Measurements from ENCODE around the gene GSDMA.
"Not testable (repeated sequence)": the region's sequence is repeated elsewhere in the genome, so short reads cannot be mapped to it uniquely, and the experiment has no call there.

Gene GSDMA

GRCh38 chr17:40000161-40000560, 37.4 kb downstream of the GSDMA start:
- TF ChIP-seq POLR2AphosphoS5 (IDR thresholded peaks at IDR 0.05; ENCODE audit: borderline replicate concordance, low read depth, low read length), result no peak
- TF ChIP-seq FOXP2 (optimal IDR thresholded peaks at IDR 0.05; ENCODE audit: control extremely low read depth, extremely low read length, insufficient read depth), result no peak
- no peak for TF ChIP-seq EZH2 (IDR thresholded peaks at IDR 0.05)
- no peak overlapping the region for H3K27ac ChIP-seq
- DNase-seq (ENCODE audit: low read depth, low spot score), result no peak
- H3K36me3 ChIP-seq (ENCODE audit: insufficient read depth, low read length), result peaks cover 24% of the 10 kb centered on the region
- no peak overlapping the region for H3K9ac ChIP-seq (ENCODE audit: insufficient read length)
- H3K4me3 ChIP-seq, result no peak overlapping the region
- no peaks in the 10 kb centered on the region for H3K9me3 ChIP-seq (ENCODE audit: low read depth, low read length)

- H3K4me3 ChIP-seq; H3K27ac ChIP-seq; DNase-seq (ENCODE audit: low read depth, low spot score); H3K9ac ChIP-seq (ENCODE audit: insufficient read length); H3K9me3 ChIP-seq (ENCODE audit: low read depth, low read length): not testable (repeated sequence)
- peaks cover 14% of the 10 kb centered on the region for H3K36me3 ChIP-seq (ENCODE audit: insufficient read depth, low read length)
These were observed 38.5 kb downstream of the GSDMA start for GRCh38 chr17:40001335-40001734.

GRCh38 chr17:40004072-40004471, 41.3 kb downstream of the GSDMA start:
- Histone ChIP-seq H3K9ac (ENCODE audit: insufficient read length) (no peak overlapping the region), H3K4me3 (no peak overlapping the region), H3K36me3 (ENCODE audit: insufficient read depth, low read length) (no peaks in the 10 kb centered on the region), H3K9me3 (ENCODE audit: low read depth, low read length) (no peaks in the 10 kb centered on the region), H3K27ac (no peak overlapping the region)
- no peak for DNase-seq (ENCODE audit: low read depth, low spot score)
- no peak for TF ChIP-seq EZH2 (IDR thresholded peaks at IDR 0.05)
- no peak for TF ChIP-seq POLR2AphosphoS5 (IDR thresholded peaks at IDR 0.05; ENCODE audit: borderline replicate concordance, low read depth, low read length)

DNA sequence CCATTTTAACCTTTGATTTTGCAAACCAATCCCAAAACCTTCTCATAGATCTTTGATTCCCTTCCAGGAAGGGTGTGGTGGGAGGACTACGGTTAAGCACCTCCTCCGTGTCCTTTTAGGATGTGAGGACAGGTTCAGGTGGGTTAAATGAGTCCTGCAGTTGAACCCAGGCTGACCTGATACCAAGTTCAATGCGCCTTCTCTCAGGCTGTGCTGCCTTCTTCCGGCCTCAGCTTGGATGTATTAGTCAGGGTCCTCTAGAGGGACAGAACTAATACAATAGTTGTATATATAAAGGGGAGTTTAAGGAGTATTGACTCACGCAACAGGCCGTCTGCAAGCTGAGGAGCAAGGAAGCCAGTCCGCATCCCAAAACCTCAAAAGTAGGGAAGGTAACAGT, 41.9 kb downstream of the GSDMA start:
- TF ChIP-seq EZH2 (IDR thresholded peaks at IDR 0.05) (no peak), FOXP2 (optimal IDR thresholded peaks at IDR 0.05; ENCODE audit: control extremely low read depth, extremely low read length, insufficient read depth) (no peak), POLR2AphosphoS5 (IDR thresholded peaks at IDR 0.05; ENCODE audit: borderline replicate concordance, low read depth, low read length) (no peak)
- Histone ChIP-seq H3K36me3 (ENCODE audit: insufficient read depth, low read length) (no peaks in the 10 kb centered on the region), H3K4me3 (no peak overlapping the region), H3K9ac (ENCODE audit: insufficient read length) (no peak overlapping the region), H3K9me3 (ENCODE audit: low read depth, low read length) (no peaks in the 10 kb centered on the region), H3K27ac (no peak overlapping the region)
- DNase-seq (ENCODE audit: low read depth, low spot score), result no peak

GRCh38 chr17:40005520-40005919, 42.7 kb downstream of the GSDMA start:
- H3K4me3 ChIP-seq, result no peak overlapping the region
- no peak for DNase-seq (ENCODE audit: low read depth, low spot score)
- H3K9ac ChIP-seq (ENCODE audit: insufficient read length), result no peak overlapping the region
- H3K36me3 ChIP-seq (ENCODE audit: insufficient read depth, low read length), result no peaks in the 10 kb centered on the region
- no peak overlapping the region for H3K27ac ChIP-seq
- no peaks in the 10 kb centered on the region for H3K9me3 ChIP-seq (ENCODE audit: low read depth, low read length)
- TF ChIP-seq FOXP2 (optimal IDR thresholded peaks at IDR 0.05; ENCODE audit: control extremely low read depth, extremely low read length, insufficient read depth) (no peak), POLR2AphosphoS5 (IDR thresholded peaks at IDR 0.05; ENCODE audit: borderline replicate concordance, low read depth, low read length) (no peak), EZH2 (IDR thresholded peaks at IDR 0.05) (no peak)

- not testable (repeated sequence) for H3K4me3 ChIP-seq; H3K36me3 ChIP-seq (ENCODE audit: insufficient read depth, low read length); DNase-seq (ENCODE audit: low read depth, low spot score); H3K27ac ChIP-seq; H3K9ac ChIP-seq (ENCODE audit: insufficient read length); H3K9me3 ChIP-seq (ENCODE audit: low read depth, low read length)
These were observed 48.2 kb downstream of the GSDMA start for GRCh38 chr17:40010946-40011500.

DNA sequence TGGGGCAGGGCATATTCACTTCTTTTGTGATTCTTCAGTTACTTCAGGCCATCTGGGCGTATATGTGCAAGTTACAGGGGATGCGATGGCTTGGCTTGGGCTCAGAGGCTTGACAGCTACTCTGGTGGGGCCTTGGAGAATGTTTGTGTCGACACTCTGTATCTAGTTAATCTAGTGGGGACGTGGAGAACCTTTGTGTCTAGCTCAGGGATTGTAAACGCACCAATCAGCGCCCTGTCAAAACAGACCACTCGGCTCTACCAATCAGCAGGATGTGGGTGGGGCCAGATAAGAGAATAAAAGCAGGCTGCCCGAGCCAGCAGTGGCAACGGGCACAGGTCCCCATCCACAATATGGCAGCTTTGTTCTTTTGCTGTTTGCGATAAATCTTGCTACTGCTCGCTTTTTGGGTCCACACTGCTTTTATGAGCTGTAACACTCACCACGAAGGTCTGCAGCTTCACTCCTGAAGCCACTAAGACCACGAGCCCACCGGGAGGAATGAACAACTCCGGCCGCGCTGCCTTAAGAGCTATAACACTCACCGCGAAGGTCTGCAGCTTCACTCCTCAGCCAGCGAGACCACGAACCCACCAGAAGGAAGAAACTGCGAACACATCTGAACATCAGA, 49.3 kb downstream of the GSDMA start:
- DNase-seq (ENCODE audit: low read depth, low spot score); H3K36me3 ChIP-seq (ENCODE audit: insufficient read depth, low read length); H3K4me3 ChIP-seq; H3K9ac ChIP-seq (ENCODE audit: insufficient read length); H3K27ac ChIP-seq; H3K9me3 ChIP-seq (ENCODE audit: low read depth, low read length): not testable (repeated sequence)

GRCh38 chr17:40014375-40014980, 51.7 kb downstream of the GSDMA start:
- Histone ChIP-seq H3K9me3 (ENCODE audit: low read depth, low read length) (no peaks in the 10 kb centered on the region), H3K4me3 (no peak overlapping the region), H3K27ac (no peak overlapping the region), H3K9ac (ENCODE audit: insufficient read length) (no peak overlapping the region), H3K36me3 (ENCODE audit: insufficient read depth, low read length) (peaks cover 3% of the 10 kb centered on the region; the same call in 1 of the 2 replicates)
- no peak for TF ChIP-seq FOXP2 (optimal IDR thresholded peaks at IDR 0.05; ENCODE audit: control extremely low read depth, extremely low read length, insufficient read depth)
- no peak for TF ChIP-seq POLR2AphosphoS5 (IDR thresholded peaks at IDR 0.05; ENCODE audit: borderline replicate concordance, low read depth, low read length)
- no peak for TF ChIP-seq EZH2 (IDR thresholded peaks at IDR 0.05)
- DNase-seq (ENCODE audit: low read depth, low spot score), result no peak
